T-helper 9 cell (primary cell): ENCODE measurements around the gene PTGDS.

ENCODE experiments used
- DNase-seq: peaks from one replicate; pipeline ENCODE4 v3.0.0-alpha.2; 2020

PTGDS gene

DNA sequence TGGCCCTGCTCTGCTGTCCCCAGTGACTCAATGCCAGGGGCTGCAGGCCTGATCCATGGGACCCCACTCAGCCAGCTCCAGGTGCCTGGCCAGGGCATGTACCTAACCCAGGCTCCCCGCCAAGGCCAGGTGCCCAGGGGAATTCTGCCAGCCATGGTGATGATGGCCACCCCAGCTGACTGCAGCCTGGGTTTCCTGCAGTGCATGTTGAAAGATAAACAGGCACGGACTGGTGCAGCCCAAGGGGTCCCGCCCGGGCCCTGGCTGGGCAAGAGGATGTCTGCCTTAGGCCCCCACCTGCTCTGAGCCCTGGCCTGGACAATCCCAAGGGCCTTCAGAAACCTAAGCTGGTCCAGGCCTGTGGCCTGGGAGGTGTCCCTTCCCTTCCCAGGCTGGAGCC is 49.5 kb downstream of the PTGDS start:
- no peak for DNase-seq

DNA sequence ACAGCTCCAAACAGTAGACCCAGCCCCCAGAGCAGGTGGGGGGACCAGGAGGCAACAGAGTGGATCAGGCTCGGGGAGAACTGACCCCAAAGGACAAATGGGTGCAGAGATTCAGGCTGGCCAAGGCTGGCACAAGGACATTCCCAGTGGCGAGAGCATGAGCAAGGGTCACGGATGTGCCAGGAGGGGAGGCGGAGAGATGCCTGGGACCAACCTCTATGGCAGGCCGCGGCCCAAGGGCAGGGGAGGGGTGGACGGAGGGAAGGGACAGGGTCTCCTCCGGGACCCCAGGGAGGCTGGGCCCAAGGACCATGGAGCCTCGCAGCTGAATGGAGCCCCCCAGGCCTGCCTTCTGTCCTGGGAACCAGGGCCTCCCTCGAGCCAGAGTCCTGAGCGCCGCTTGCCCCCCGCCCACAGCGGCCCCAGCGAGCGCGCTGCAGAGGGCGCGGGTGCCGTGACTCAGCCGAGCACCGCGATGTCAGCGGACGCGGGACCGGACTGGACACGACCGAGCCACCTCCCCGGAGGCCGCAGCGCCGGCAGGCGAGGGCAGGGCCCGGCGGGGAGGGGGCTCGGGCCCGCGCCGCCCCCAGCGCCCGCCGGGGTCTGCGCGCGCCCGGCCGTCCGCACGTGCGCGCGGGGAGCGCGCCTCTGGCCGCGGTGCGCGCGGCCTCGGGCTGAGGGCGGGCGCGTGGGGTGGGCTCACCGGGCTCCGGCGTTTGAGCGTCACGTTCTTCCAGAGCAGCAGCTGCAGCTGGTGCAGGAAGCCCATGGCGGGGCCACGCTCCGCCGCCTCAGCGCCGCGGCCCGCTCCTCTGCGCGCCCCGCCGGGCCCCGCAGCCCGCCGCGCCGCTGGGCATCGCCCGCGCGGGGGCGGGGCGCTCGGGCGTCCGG is 50.3 kb downstream of the PTGDS start, which contains the start of gene ABCA2:
TSS of gene ABCA2 (minus strand) at position 869 of the 894 bp plus-strand sequence. CDS start at position 772, 97 bp downstream.
- DNase-seq: no peak

DNA sequence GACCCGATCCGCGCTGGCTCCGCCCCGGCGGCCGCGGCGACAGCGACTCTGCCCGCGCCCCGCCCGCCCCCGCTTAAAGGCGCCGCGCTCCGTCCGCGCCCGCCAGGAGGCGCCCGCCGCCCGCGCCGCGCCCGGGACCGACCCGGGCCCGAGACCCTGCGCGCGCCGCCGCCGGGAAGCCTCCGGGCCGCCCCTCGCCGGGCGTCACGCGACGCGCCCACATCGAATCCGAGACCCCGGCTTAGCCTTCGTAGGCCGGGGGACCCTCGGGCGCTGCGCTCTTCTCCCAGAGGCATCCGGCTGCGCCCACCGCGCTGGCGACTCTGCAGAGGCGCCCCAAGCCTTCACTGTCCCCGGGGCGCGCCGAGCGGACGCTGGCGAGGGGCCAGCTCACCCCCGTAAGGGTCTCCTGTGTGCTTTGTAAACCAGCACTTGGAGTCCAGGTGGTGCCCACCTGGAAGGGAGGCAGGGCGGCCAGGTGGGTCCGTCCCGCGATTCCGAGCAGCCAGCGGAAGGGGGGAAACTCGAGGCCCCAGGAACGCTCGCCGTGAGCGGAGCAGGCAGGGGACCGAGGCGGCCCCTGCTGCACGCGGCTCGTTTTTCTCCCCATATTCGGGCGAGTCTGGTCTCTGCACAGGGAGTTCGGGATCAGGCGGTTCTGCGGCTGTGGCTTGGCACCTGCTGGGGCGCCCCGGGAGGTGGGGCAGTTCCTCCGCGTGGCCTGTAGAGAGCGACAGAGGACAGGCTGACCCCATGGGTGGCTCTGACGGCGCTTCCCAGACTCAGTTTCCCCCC is 51.2 kb downstream of the PTGDS start:
- peak; percentile 65 for DNase-seq

DNA sequence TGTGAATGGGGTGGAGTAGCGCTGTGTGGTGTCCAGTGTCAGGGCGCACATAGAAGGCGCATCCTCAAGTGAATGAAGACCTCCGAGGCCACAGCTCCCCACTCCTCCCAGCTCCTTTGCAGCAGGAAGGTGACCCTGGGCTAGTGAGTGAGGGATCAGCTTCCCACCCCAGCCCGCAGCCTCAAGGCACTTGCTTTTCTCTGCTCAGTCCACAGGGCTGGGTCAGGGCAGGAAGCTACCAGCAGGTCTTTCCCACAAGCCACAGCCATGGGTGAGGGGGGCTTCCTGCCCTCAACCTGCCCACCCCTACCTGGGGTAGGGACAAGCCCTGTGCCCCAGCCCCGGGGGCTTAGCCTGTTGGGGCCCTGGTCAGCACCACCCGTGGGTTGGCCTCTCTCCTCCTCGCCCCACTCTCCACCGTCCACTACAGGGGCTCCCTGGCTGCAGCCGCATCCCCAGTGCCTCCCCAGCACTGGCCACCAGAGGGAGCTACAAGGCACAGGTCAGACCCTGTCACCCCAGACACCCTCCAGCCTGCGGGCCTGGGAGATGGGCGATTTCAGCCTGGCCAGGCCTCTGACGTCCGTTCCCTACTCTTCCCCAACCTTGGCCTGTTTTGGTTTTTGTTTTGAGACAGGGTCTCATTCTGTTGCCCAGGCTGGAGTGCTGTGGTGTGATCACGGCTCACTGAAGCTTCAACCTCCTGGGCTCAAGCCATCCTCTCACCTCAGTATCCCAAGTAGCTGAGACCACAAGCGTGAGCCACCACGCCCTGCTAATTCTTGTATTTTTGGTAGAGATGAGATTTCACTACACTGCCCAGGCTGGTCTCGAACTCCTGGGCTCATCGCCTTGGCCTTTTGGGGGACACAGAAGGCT is 52.0 kb downstream of the PTGDS start:
- peak; percentile 75 for DNase-seq

DNA sequence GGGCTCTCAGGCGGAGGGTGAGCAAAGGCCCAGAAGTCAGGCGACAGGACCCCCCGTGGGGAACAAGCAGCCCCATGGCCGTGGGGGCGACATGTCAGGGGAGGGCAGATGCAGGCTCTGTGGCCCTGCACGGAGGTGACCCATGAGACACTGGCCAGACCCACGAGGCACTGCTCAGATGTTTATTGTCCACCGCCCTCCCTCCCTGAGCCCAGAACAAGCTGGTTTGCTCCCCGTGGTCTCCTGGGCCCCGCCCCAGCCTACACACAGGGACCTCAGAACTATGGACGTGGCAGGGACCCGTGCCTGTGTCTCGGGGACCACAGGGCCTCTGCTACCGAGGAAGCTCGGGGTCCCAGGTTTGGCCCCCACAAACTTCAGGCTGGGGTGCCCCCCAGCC is 52.7 kb downstream of the PTGDS start:
- DNase-seq: no peak

DNA sequence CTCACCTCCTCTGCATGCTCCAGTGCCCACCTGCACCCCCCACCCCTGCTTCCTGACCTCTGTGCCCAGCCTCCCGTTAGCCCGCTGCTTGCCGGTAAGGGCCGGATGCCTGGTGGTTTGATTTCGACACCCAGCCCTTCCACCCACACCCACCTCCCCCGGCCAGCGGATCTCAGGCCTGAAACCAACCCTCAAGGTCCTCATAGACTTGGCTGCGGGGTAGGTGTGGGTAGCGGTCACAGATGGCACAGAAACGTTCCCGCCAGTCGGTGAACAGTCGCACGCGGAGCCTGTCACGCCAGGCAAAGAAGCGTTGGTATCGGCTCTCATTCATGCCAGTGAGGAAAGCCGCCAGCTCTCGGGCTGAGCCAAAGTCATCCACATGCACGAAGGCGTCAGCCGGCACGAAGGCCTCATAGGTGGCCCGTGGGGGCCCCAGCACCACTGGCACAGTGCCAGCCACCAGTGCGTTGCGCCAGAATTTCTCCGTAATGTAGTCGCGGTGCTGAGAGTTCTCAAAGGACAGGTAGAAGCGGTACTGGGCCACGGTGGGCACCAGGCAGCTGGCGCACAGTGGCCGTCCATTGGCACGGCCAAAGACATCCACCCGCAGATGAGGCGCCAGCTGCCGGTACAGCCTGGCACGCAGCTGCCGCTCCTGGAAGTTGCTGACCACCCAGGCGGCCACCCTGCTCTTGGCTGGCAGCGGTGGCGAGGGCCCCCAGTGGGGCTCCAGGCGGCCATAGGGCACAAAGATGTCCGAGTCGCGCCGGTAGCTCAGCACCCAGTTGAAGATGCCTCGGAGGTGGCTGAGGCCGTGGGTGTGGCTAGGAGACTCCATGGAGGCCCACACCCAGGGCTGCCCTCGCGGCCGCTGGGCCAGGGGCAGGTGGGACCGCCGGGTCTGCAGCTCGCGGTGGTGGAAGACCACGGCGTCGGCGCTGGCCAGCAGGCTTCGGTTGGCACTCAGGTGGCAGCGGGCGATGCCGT is 53.5 kb downstream of the PTGDS start:
- peak; percentile 25 for DNase-seq
